Astrocyte (in vitro differentiated cells and primary cell): ENCODE data around the gene STK38.

Experiments used
- EZH2 ChIP-seq: IDR thresholded peaks from 2 replicates; pipeline ENCODE4 v1.6.1; 2012; ENCODE audit warnings: mild to moderate bottlenecking, low read length, inconsistent platforms; ENCODE audit not compliant: insufficient read depth
- TF ChIP-seq, protein P1 (sequence below): IDR thresholded peaks from 2 replicates; pipeline ENCODE4 v1.5.1; 2011; ENCODE audit warnings: low read depth, mild to moderate bottlenecking, inconsistent platforms, low read length, moderate library complexity; ENCODE audit not compliant: insufficient read depth

DNA sequence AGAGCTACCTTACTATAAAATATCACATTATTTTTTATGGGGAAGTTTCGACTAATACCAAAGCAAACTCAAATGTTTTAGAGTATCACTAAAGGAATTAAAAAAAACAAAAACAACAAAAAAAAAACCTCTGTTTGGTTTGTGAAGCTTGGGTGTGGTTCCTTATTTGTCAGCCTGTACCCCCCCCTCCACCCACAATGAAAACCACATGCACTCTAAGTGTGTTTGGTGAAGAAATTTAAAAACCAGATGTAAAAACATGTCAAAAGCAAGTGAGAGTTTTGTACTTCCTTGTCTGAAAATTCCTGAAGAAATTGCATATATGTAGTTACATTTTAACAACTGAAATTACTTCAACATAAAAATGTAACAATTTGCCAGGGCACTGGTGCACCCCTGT lies 3.1 kb downstream of the STK38 start:
- TF ChIP-seq, protein P1, sequence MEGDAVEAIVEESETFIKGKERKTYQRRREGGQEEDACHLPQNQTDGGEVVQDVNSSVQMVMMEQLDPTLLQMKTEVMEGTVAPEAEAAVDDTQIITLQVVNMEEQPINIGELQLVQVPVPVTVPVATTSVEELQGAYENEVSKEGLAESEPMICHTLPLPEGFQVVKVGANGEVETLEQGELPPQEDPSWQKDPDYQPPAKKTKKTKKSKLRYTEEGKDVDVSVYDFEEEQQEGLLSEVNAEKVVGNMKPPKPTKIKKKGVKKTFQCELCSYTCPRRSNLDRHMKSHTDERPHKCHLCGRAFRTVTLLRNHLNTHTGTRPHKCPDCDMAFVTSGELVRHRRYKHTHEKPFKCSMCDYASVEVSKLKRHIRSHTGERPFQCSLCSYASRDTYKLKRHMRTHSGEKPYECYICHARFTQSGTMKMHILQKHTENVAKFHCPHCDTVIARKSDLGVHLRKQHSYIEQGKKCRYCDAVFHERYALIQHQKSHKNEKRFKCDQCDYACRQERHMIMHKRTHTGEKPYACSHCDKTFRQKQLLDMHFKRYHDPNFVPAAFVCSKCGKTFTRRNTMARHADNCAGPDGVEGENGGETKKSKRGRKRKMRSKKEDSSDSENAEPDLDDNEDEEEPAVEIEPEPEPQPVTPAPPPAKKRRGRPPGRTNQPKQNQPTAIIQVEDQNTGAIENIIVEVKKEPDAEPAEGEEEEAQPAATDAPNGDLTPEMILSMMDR = no peak
- TF ChIP-seq EZH2 = no peak
